ENCODE measurements around the gene ELMO1.

DNA sequence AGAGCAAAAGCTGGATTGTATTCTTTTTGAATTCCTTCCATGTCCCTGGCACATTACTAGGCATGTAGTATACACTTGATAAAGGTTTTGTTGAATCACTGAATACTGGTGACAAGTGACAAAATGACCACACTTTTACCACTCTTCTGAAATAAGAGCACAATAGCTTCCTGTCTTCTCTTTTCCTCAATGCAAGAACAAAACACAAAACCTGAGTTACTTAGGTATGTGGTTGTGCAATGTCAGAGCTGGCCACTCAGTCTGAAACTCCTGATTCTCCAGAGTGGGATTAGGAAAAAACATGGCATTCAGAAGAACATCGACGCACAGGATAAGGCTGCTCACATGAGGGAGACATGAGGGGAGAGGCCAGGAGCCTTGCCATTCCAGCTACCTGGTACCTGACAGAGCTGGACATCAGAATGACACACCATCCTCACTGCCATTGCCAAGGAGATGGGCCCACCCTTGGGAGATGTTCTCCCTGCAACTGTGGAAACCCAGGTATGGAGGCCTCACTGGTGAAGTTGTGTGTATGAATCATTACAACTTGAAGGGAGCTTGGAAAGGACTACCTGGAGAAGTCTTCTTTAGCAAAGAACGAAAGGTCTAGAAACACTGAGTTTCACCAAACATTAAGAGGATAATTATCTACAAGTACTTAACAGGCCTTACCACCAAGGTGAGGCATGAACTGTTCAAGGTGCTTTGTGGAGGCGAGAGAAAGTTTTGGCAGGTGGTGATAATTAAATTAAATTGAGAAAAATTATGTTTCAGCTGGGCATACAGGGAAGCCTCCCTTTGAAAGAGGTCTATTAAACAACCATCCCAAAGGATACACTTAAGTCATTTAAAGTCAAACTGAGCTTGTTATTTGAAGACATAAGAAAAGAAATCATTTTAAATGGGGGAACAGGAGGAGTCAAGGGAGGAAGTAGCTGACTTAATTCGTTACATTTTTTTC, 477.8 kb downstream of the ELMO1 start:
- TF ChIP-seq, protein P1, sequence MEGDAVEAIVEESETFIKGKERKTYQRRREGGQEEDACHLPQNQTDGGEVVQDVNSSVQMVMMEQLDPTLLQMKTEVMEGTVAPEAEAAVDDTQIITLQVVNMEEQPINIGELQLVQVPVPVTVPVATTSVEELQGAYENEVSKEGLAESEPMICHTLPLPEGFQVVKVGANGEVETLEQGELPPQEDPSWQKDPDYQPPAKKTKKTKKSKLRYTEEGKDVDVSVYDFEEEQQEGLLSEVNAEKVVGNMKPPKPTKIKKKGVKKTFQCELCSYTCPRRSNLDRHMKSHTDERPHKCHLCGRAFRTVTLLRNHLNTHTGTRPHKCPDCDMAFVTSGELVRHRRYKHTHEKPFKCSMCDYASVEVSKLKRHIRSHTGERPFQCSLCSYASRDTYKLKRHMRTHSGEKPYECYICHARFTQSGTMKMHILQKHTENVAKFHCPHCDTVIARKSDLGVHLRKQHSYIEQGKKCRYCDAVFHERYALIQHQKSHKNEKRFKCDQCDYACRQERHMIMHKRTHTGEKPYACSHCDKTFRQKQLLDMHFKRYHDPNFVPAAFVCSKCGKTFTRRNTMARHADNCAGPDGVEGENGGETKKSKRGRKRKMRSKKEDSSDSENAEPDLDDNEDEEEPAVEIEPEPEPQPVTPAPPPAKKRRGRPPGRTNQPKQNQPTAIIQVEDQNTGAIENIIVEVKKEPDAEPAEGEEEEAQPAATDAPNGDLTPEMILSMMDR (IDR thresholded peaks at IDR 0.05) = no peak
- TF ChIP-seq POLR2A (IDR thresholded peaks at IDR 0.05) = no peak

Measured in body of pancreas (tissue), 4 donors.